ENCODE results near the gene ING2. TPM values are rescaled to one million over a fixed set of nuclear protein-coding genes. Genes with fewer than 3 reads are reported as not detected.

The ING2 gene
- total RNA-seq, 3 donors from 2014 or later = 7.9 to 23.0 (median 13.8) TPM

DNA sequence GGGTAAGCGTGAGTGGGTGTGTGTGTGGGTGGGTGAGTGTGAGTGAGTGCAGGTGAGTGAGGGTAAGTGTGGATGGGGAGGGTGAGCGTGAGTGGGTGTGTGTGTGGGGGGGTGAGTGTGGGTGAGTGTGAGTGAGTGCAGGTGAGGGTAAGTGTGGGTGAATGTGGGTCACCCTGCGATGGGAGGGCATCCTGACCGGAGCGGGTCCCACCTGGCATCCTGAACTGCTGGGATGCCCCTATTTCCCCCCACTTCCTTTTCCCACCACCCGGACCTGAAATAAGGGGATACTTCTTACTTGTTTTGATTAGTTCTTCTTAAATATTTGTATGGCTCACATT is 49.5 kb downstream of the ING2 start:
- H3K36me3 ChIP-seq = no peaks in the 10 kb centered on the region
- TF ChIP-seq, protein P1, sequence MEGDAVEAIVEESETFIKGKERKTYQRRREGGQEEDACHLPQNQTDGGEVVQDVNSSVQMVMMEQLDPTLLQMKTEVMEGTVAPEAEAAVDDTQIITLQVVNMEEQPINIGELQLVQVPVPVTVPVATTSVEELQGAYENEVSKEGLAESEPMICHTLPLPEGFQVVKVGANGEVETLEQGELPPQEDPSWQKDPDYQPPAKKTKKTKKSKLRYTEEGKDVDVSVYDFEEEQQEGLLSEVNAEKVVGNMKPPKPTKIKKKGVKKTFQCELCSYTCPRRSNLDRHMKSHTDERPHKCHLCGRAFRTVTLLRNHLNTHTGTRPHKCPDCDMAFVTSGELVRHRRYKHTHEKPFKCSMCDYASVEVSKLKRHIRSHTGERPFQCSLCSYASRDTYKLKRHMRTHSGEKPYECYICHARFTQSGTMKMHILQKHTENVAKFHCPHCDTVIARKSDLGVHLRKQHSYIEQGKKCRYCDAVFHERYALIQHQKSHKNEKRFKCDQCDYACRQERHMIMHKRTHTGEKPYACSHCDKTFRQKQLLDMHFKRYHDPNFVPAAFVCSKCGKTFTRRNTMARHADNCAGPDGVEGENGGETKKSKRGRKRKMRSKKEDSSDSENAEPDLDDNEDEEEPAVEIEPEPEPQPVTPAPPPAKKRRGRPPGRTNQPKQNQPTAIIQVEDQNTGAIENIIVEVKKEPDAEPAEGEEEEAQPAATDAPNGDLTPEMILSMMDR (IDR thresholded peaks at IDR 0.05) = no peak
- no peak overlapping the region for H3K27ac ChIP-seq
- DNase-seq (ENCODE audit: low spot score in 2 of 2) = no peak
- H3K4me3 ChIP-seq = no peak overlapping the region
- no peaks in the 10 kb centered on the region for H3K4me1 ChIP-seq
- no peaks in the 10 kb centered on the region for H3K27me3 ChIP-seq
- intact Hi-C loops (cut with DNase I; ENCODE audit: low total_unique reads) = no loop called here
- H3K9me3 ChIP-seq = no peaks in the 10 kb centered on the region

DNA sequence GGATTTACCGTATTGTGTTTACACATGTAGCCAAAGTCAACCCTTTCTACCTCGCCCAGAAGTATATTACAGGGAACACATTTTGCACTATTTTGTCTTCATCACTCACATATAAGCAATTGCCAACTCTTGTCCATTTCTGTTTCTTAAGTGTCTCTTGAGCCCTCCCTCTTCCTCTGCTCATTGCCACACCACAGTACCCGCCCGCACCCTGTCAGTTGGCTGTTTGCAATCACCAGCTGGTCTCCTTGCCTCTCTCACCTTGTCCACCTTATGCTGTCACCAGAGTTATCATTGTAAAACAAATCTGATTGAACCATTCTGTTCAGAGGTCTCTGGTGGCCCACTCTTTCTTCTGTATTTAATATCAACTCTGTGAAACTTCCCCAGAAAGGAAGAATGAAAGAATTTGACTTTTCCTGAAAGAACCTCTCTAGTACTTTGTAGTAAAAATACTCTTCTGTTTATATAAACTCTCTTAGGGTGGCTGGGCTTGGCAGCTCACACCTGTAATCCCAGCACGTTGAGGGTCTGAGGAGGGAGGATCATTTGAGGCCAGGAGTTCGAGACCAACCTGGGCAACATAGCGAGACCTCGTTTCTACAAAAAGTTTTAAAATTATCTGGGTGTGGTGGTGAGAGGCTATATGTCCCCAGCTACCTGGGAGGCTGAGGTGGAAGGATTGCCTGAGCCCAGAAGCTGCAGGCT is 50.2 kb downstream of the ING2 start:
- Histone ChIP-seq H3K36me3 (no peaks in the 10 kb centered on the region), H3K4me3 (no peak overlapping the region), H3K4me1 (no peaks in the 10 kb centered on the region), H3K27me3 (no peaks in the 10 kb centered on the region), H3K9me3 (no peaks in the 10 kb centered on the region), H3K27ac (no peak overlapping the region)
- intact Hi-C loops (cut with DNase I; ENCODE audit: low total_unique reads) = no loop called here
- TF ChIP-seq, protein P1 (IDR thresholded peaks at IDR 0.05) = no peak
- TF ChIP-seq POLR2AphosphoS5 (IDR thresholded peaks at IDR 0.05) (no peak), POLR2A (IDR thresholded peaks at IDR 0.05) (no peak)
- DNase-seq (ENCODE audit: low spot score in 2 of 2) = no peak

DNA sequence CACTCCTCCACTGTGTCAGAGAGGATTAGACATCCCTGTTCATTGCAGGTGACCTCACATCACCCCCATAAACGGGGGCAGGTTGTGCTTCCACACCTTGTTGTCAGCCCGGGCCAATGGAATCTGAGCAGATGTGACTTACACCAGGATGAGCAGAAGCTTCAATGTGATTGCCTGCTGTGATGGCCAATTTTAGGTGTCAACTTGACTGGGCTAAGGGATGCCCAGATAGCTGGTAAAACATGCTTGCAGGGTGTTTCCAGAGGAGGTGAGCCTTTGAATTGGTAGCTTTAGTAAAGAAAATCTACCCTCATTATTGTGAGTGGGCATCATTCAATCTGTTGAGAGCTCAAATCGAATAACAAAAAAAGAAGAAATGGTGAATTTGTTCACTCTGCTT is 52.1 kb downstream of the ING2 start:
- Histone ChIP-seq H3K36me3 (no peaks in the 10 kb centered on the region), H3K9me3 (no peaks in the 10 kb centered on the region), H3K4me3 (no peak overlapping the region), H3K27ac (no peak overlapping the region), H3K27me3 (no peaks in the 10 kb centered on the region), H3K4me1 (no peaks in the 10 kb centered on the region)
- intact Hi-C loops (cut with DNase I; ENCODE audit: low total_unique reads) = no loop called here
- TF ChIP-seq POLR2A (IDR thresholded peaks at IDR 0.05) (no peak), POLR2AphosphoS5 (IDR thresholded peaks at IDR 0.05) (no peak)
- TF ChIP-seq, protein P1 (IDR thresholded peaks at IDR 0.05) = no peak
- DNase-seq (ENCODE audit: low spot score in 2 of 2) = no peak

GRCh38 chr4:183557611-183558010 is 52.8 kb downstream of the ING2 start:
- intact Hi-C loops (cut with DNase I; ENCODE audit: low total_unique reads) = no loop called here

GRCh38 chr4:183558873-183559272 is 54.0 kb downstream of the ING2 start:
- Histone ChIP-seq H3K4me1 (no peaks in the 10 kb centered on the region), H3K27me3 (no peaks in the 10 kb centered on the region), H3K36me3 (no peaks in the 10 kb centered on the region), H3K9me3 (no peaks in the 10 kb centered on the region), H3K27ac (no peak overlapping the region), H3K4me3 (no peak overlapping the region)
- intact Hi-C loops (cut with DNase I; ENCODE audit: low total_unique reads) = no loop called here
- TF ChIP-seq, protein P1 (IDR thresholded peaks at IDR 0.05) = no peak
- no peak for TF ChIP-seq POLR2AphosphoS5 (IDR thresholded peaks at IDR 0.05)
- no peak for TF ChIP-seq POLR2A (IDR thresholded peaks at IDR 0.05)
- DNase-seq (ENCODE audit: low spot score in 2 of 2) = no peak

More at GRCh38 chr4:183557611-183558010, 52.8 kb downstream of the ING2 start:
- Histone ChIP-seq H3K36me3 (no peaks in the 10 kb centered on the region), H3K9me3 (no peaks in the 10 kb centered on the region), H3K27ac (no peak overlapping the region), H3K4me1 (no peaks in the 10 kb centered on the region), H3K27me3 (no peaks in the 10 kb centered on the region), H3K4me3 (no peak overlapping the region)
- no peak for DNase-seq (ENCODE audit: low spot score in 2 of 2)
- no peak for TF ChIP-seq POLR2A (IDR thresholded peaks at IDR 0.05)
- TF ChIP-seq, protein P1 (IDR thresholded peaks at IDR 0.05) = no peak
- TF ChIP-seq POLR2AphosphoS5 (IDR thresholded peaks at IDR 0.05) = no peak

All from breast epithelium (tissue), 4 donors.